CD14-positive monocyte (primary cell): ENCODE data around the gene KANSL3. TPM values are rescaled to one million over a fixed set of nuclear protein-coding genes. Genes with fewer than 3 reads are reported as not detected.

ENCODE experiments used
- DNase-seq, 3 donors: peaks; one replicate each; pipeline ENCODE4 v3.0.0-alpha.2; 2011 to 2022
- H2AFZ ChIP-seq: 2 replicates; pipeline ENCODE4 v1.6.0; 2012; ENCODE audit warnings: mild to moderate bottlenecking, low read depth, low read length, inconsistent platforms; ENCODE audit not compliant: insufficient read depth, poor library complexity, severe bottlenecking
- H3K27ac ChIP-seq, 2 donors: 1 replicate in 1 of 2; 2 replicates in 1 of 2; pipeline ENCODE4 v1.5.1; 2012 to 2013; ENCODE audit warnings: low read length in 2 of 2, control low read depth in 1 of 2, inconsistent platforms in 1 of 2, low read depth in 1 of 2, mild to moderate bottlenecking in 1 of 2
- H3K27me3 ChIP-seq, 2 donors: one replicate each; pipeline versions ENCODE4 v1.6.0 to v1.6.1; 2011 to 2013; ENCODE audit warnings: low read length in 2 of 2; ENCODE audit not compliant: control insufficient read depth in 2 of 2, insufficient read depth in 2 of 2
- H3K36me3 ChIP-seq, 2 donors: replicated peaks in 1 of 2; 1 replicate in 1 of 2; 2 replicates in 1 of 2; pipeline versions ENCODE4 v1.5.1 to v1.6.1; 2012 to 2013; ENCODE audit warnings: low read length in 2 of 2, control low read depth in 1 of 2, inconsistent platforms in 1 of 2, mild to moderate bottlenecking in 1 of 2; ENCODE audit not compliant: insufficient read depth in 2 of 2, control insufficient read depth in 1 of 2
- H3K4me1 ChIP-seq, 2 donors: 1 replicate in 1 of 2; 2 replicates in 1 of 2; pipeline versions ENCODE4 v1.5.1 to v1.6.1; 2012 to 2013; ENCODE audit warnings: low read length in 2 of 2, control low read depth in 1 of 2, inconsistent platforms in 1 of 2, mild to moderate bottlenecking in 1 of 2, moderate library complexity in 1 of 2; ENCODE audit not compliant: insufficient read depth in 2 of 2, control insufficient read depth in 1 of 2
- H3K4me2 ChIP-seq: replicated peaks from 2 replicates; pipeline ENCODE3; 2012; ENCODE audit warnings: low read length, moderate library complexity, mild to moderate bottlenecking; ENCODE audit not compliant: poor library complexity, severe bottlenecking; ENCODE audit errors: extremely low read depth
- H3K4me3 ChIP-seq, 3 experiments: fragments of 200-600 bp in 1 of 3; sonication (generic) in 1 of 3; replicated peaks in 1 of 3; 1 replicate in 2 of 3; 2 replicates in 1 of 3; pipeline ENCODE4 v1.5.1; 2011 to 2013; ENCODE audit warnings: low read length in 3 of 3, mild to moderate bottlenecking in 3 of 3, control low read depth in 2 of 3, low read depth in 2 of 3, inconsistent platforms in 1 of 3, moderate library complexity in 1 of 3
- H3K79me2 ChIP-seq: 2 replicates; pipeline ENCODE4 v1.6.0; 2012; ENCODE audit warnings: mild to moderate bottlenecking, control low read depth, inconsistent platforms, low read length, moderate library complexity; ENCODE audit not compliant: insufficient read depth
- H3K9ac ChIP-seq: 2 replicates; pipeline ENCODE4 v1.6.0; 2017; ENCODE audit warnings: low read length, mild to moderate bottlenecking; ENCODE audit not compliant: insufficient read depth, poor library complexity, severe bottlenecking
- H3K9me3 ChIP-seq, 2 donors: replicated peaks in 1 of 2; 1 replicate in 1 of 2; 2 replicates in 1 of 2; pipeline versions ENCODE4 v1.5.1 to v1.6.1; 2012 to 2013; ENCODE audit warnings: low read length in 2 of 2, control low read depth in 1 of 2; ENCODE audit not compliant: control insufficient read depth in 1 of 2, insufficient read depth in 1 of 2
- H4K20me1 ChIP-seq: 2 replicates; pipeline ENCODE4 v1.6.0; 2012; ENCODE audit warnings: mild to moderate bottlenecking, low read length, control low read depth, moderate library complexity; ENCODE audit not compliant: insufficient read depth
- H3K27ac Mint-ChIP-seq, 7 donors: one replicate each; pipeline ENCODE4 v1.8.0; 2020; ENCODE audit warnings: mild to moderate bottlenecking in 7 of 7, mixed read lengths in 7 of 7, moderate library complexity in 6 of 7, inconsistent platforms in 2 of 7
- H3K27me3 Mint-ChIP-seq, 3 donors: one replicate each; pipeline ENCODE4 v1.8.0; 2021 to 2022; ENCODE audit warnings: low read depth in 3 of 3, mild to moderate bottlenecking in 3 of 3, mixed read lengths in 3 of 3, moderate library complexity in 3 of 3, inconsistent platforms in 1 of 3
- H3K36me3 Mint-ChIP-seq, 2 donors: one replicate each; pipeline ENCODE4 v1.8.0; 2020; ENCODE audit warnings: mixed read lengths in 2 of 2, inconsistent platforms in 1 of 2, mild to moderate bottlenecking in 1 of 2
- H3K4me1 Mint-ChIP-seq: one replicate; pipeline ENCODE4 v1.8.0; 2020; ENCODE audit warnings: mild to moderate bottlenecking, mixed read lengths
- H3K4me3 Mint-ChIP-seq, 2 donors: one replicate each; pipeline ENCODE4 v1.8.0; 2020; ENCODE audit warnings: mild to moderate bottlenecking in 2 of 2, mixed read lengths in 2 of 2, moderate library complexity in 1 of 2
- H3K9me3 Mint-ChIP-seq, 7 donors: one replicate each; pipeline ENCODE4 v1.8.0; 2020 to 2022; ENCODE audit warnings: mixed read lengths in 7 of 7, mild to moderate bottlenecking in 6 of 7, moderate library complexity in 6 of 7, inconsistent platforms in 2 of 7
- CTCF ChIP-seq: fragments of 200-600 bp; IDR thresholded peaks from one replicate; pipeline ENCODE4 v1.8.0; 2022; ENCODE audit warnings: antibody characterized with exemption, mild to moderate bottlenecking
- WGBS: methylation state at CpG from one replicate; pipeline ENCODE4 v1.1.5; 2013; ENCODE audit warnings: missing lambda C conversion rate; ENCODE audit not compliant: insufficient coverage; 5-methylcytosine and 5-hydroxymethylcytosine counted together
- intact Hi-C, 2 donors: fragments of 100-400 bp; cut with micrococcal nuclease; formaldehyde crosslinking; loops; one replicate each; pipeline versions ENCODE4 v1.15.0 to v1.15.1; 2023
- polyA plus RNA-seq, 3 donors: library from polyadenylated mRNA; depleted of rRNA in 1 of 3; unstranded in 2 of 3; stranded (reverse) in 1 of 3; fragments of 300-500 nt in 2 of 3; fragments of >200 nt in 1 of 3; fragmentation: Illumina TruSeq in 2 of 3; gene quantifications; 1 replicate in 2 of 3; 2 replicates in 1 of 3; pipeline ENCODE4 v1.2.3, GENCODE V29; 2012 to 2021

The KANSL3 gene
- polyA plus RNA-seq, 3 donors: 2.5 to 25.3 (median 7.2) TPM

GRCh38 chr2:96604104-96604503 lies 34.0 kb downstream of the KANSL3 start:
- Mint-ChIP-seq H3K4me1 (no peaks in the 10 kb centered on the region), H3K27me3 (peaks cover 0 to 1% (median 0%) of the 10 kb centered on the region in 3 donors), H3K27ac (no peak overlapping the region), H3K4me3 (no peak overlapping the region), H3K36me3 (peaks cover 93 to 99% of the 10 kb centered on the region in 2 donors), H3K9me3 (no peaks in the 10 kb centered on the region)
- H3K27ac ChIP-seq: peak overlapping the region in 1 of 2 donors; percentile 9
- no peaks in the 10 kb centered on the region for H3K9me3 ChIP-seq
- peaks cover 99% of the 10 kb centered on the region in 2 donors for H3K36me3 ChIP-seq
- H3K9ac ChIP-seq: no peak overlapping the region
- no peaks in the 10 kb centered on the region for H3K79me2 ChIP-seq
- WGBS: 100% methylated on average over 1 of the region's 2 CpGs
- intact Hi-C loops: loop anchor here in 1 of 2 donors (10.0 kb wide), 1 partner anchor 161 kb away; the partner anchor contains the start of gene CNNM4
- no peak overlapping the region for H3K4me3 ChIP-seq
- H2AFZ ChIP-seq: no peak overlapping the region
- peaks cover 11% of the 10 kb centered on the region for H4K20me1 ChIP-seq
- TF ChIP-seq CTCF: no peak
- H3K27me3 ChIP-seq: no peaks in the 10 kb centered on the region
- DNase-seq: no peak
- H3K4me1 ChIP-seq: no peaks in the 10 kb centered on the region
- H3K4me2 ChIP-seq: no peak overlapping the region

- DNase-seq: no peak
- H3K9ac ChIP-seq: no peak overlapping the region
- no peaks in the 10 kb centered on the region for H3K4me1 Mint-ChIP-seq
Measured at GRCh38 chr2:96602330-96602823, 35.7 kb downstream of the KANSL3 start.

More at GRCh38 chr2:96602330-96602823, 35.7 kb downstream of the KANSL3 start:
- Mint-ChIP-seq H3K27ac (no peak overlapping the region), H3K36me3 (peaks cover 89 to 98% of the 10 kb centered on the region in 2 donors), H3K4me3 (no peak overlapping the region), H3K27me3 (peaks cover 0 to 1% (median 0%) of the 10 kb centered on the region in 3 donors), H3K9me3 (no peaks in the 10 kb centered on the region)
- H3K4me2 ChIP-seq: no peak overlapping the region
- H2AFZ ChIP-seq: no peak overlapping the region
- H3K79me2 ChIP-seq: no peaks in the 10 kb centered on the region
- no peaks in the 10 kb centered on the region for H3K4me1 ChIP-seq
- no peaks in the 10 kb centered on the region for H3K9me3 ChIP-seq
- no peak for TF ChIP-seq CTCF
- H3K27me3 ChIP-seq: no peaks in the 10 kb centered on the region
- H3K36me3 ChIP-seq: peaks cover 93 to 98% of the 10 kb centered on the region in 2 donors
- intact Hi-C loops: loop anchor here in 1 of 2 donors (10.0 kb wide), 1 partner anchor 162 kb away; the partner anchor contains the start of gene CNNM4
- no peak overlapping the region for H3K4me3 ChIP-seq
- WGBS: no CpG with 5 or more reads among the region's 2 CpGs
- peaks cover 11% of the 10 kb centered on the region for H4K20me1 ChIP-seq
- H3K27ac ChIP-seq: peak overlapping the region in 1 of 2 donors; percentile 30
